ENCODE results near the gene CLK1. TPM values are rescaled to one million over a fixed set of nuclear protein-coding genes. Genes with fewer than 3 reads are reported as not detected.
A peak's percentile ranks its signal among the peaks of the same experiment; 100 is the strongest.
"Not testable (repeated sequence)": the region's sequence is repeated elsewhere in the genome, so short reads cannot be mapped to it uniquely, and the experiment has no call there.

Gene CLK1
- 244 TPM for total RNA-seq

- DNase-seq, result peak; percentile 93
Observed at GRCh38 chr2:200864176-200865034, at the start of gene CLK1. Gene CLK1 (minus strand): TSS chr2:200864658. CDS start chr2:200861862, 2,796 bp downstream.

- DNase-seq, result no peak
Observed at GRCh38 chr2:200913654-200914053, 49.2 kb upstream of the CLK1 start.

- no peak for DNase-seq
Observed at GRCh38 chr2:200909958-200910357, 45.5 kb upstream of the CLK1 start.

DNA sequence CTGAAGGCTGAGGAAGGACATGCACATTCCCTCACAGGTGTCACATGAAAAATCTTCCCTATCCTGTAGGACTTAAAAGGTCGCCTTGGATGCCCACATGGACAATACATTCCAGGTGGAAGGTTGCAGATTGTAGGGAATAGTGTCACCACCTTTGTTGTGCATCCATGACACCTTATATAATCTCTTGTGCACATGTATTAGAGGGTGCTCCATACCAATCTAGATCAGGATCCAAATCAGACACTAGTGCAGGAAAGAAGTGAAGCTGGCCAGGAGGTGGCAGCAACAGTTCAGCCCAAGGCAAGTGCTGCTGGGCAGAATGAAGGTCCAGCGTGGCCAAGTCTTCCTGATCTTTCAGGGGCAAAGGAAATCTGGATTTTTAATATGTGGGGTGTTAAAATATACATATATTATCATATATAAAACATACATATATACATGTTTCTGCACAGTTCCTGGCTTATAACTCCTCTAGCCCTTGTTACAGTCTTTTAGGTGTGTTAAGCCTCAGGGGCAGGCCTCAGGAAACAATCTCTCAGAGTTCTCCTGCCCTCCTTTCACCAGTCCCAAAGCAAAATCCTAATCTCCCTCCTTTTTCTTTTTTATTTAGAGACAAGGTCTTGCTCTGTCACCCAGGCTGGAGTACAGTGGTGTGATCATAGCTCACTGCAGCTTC, 41.3 kb upstream of the CLK1 start:
- DNase-seq, result peak; percentile 64

DNA sequence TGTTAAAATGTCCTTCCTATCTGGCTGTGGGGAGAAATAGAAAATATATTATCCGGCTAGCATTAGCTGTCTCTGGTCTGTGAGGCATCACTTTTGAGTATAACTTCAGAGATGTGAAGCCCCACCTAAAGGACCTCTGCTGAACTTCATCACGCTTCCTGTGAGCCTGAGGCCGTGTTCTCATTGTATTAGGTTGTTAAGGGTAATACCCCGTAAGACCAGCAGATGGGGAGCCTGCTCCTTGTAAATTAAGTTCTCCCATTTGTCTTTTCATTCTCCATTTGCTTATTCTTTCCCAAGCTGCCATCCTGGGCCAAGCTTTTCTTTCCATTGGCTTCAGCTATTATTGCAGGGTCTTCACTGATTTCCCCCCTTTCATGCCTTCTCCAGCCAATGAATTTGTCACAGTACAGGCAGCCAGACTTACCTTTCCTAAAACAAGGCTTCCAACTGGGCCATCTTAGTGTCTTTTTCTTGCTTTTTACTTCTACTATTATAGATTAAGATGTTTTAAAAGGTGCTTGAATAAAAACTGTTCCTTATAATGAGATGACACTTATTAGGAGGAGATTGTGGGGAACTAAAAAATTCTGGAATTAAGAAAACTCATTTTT, 37.1 kb upstream of the CLK1 start:
- DNase-seq, result peak; percentile 2

DNA sequence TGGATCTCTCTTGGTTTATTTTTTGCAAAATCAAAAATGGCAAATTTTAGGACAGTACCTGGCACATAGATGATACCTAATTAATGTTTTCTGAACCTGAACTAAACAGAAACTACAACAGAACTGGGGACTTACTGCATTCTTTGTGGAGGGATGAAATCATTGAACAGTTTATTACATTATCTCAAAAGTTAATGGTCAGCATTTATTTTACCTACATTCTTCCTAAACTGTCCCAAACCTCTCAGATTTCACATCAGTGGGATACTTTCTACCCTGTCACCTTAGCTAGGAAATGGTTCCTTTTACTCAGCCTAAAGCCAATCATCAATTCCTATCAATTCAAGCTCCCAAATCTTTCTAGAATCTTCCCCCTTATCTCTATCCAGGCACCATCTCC, 35.0 kb upstream of the CLK1 start:
- DNase-seq, result no peak

DNA sequence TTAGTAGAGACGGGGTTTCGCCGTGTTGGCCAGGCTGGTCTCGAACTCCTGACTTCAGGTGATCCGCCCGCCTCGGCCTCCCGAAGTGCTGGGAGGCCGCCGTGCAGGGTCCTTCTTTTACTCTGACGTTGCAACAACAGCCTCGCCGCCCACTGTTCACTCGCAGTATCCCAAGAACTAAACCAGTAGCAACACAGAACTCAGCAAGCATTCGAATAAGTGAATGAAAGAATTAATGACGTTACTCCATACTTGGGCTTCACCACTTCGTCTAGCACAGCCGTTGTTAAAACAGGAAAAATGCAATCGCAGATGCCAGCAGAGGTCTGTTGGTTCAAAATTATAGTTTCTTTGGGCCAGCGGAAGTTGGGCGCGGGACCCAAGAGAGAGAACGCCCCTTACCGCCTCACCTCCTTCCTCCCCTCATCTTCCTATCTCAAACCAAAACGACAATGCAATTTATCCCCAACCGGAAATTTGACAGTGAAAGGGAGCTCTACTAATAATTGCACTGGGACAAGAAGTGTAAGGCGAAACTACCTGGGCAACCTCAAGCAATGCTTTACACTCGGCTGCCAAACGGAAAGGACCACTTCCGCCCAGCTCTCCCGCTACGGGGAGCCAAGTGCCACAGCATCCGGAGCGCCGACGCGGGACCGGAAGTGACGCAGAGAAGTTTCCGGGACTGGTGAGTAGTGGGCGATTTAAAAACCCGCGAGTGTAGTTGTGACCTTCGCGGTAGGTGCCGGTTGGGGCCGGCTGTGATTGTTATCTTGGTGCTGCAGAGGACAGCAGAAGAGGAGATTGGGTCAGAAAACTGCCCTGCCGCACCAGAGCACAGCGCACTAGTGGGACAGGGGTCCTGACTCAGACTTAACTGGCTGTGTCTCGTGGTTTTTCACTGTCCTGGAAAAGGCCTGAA, 24.5 kb upstream of the CLK1 start, which contains the start of the genes NIF3L1 and PPIL3:
Gene NIF3L1, plus strand, starts transcription at position 668 of the 922 bp plus-strand sequence. CDS start 2,573 bp downstream, outside the sequence.
Gene PPIL3, minus strand, starts transcription at position 374 of the 922 bp plus-strand sequence. CDS start 1,462 bp downstream, outside the sequence.
- DNase-seq, result peak; percentile 91

- not testable (repeated sequence) for DNase-seq
Observed at GRCh38 chr2:200881715-200882249, 17.3 kb upstream of the CLK1 start.

DNA sequence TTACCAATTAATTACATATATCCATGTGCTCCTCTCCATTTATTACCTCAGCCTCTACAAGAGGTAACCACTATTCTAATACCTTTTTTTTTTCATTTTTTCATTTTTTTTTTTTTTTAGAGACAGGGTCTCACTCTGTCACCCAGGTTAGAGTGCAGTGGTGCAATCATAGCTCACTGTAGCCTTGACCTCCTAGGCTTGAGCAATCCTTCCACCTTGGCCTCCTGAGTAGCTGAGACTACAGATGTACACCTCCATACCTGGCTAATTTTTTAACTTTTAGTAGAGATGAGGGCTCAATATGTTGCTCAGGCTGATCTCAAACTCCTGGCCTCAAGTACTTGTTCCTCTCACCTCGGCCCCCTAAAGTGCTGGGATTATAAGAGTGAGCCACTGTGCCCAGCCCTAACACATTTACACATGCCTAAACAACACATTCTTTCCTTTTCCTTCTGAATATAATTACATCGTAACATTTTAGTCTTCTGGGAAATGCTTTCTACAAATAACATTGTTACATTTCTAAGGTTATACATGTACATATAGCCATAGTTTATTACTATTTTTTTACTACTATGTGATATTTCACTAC, 13.9 kb upstream of the CLK1 start:
- DNase-seq, result no peak

DNA sequence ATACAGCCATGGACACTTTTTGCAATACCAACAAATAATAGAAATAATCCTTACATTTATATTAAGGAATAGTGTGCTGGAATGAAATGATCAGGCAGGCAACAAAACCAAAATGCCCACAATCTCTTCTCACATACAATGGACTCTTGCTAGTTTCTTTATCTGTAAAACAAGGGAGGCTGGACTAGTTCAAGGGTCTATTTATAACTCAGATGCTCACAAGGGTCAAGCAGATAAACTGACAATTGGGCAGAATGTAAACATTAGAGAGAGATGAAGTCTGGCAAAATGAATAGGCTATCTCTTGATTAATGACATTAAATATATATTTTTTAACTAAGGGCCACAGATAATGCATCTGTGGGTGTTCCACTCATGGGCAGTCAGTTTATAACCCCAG, 13.0 kb upstream of the CLK1 start:
- DNase-seq, result no peak

DNA sequence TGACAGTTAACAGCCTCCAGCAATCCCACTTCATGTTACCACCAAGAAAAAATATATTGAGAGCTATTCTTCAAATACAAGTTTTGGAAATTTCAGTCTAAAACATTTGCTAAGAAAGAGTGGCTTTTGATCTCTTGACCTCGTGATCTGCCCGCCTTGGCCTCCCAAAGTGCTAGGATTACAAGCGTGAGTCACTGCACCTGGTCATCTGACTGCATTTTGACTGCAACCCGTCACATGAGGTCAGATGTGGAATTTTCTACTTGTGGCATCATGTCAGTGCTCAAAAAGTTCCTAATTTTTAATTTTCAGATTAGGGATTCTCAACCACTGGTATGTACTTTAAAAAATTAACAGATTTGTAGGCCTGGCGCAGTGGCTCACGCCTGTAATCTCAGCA, 9.1 kb upstream of the CLK1 start:
- DNase-seq, result no peak

DNA sequence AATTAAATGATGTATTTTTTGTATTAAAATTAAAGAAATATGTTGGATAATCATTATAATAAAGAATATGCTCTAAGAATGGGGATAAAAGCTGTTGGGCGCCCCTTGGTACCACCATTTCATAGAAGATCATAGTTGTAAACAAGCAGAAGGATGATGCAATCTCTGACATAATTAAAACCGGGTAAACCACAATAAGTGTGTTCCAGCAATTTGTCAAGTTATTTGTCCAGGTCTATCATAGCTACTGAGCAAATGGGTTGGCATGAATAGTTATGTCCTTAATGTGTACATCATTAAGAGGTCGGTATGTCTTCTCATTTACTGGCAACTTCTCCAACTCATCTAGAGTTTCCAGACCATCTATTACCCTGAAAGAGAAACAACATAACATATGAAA, 6.7 kb upstream of the CLK1 start:
- DNase-seq, result no peak

- no peak for DNase-seq
Observed at GRCh38 chr2:200869014-200869413, 4.6 kb upstream of the CLK1 start.

DNA sequence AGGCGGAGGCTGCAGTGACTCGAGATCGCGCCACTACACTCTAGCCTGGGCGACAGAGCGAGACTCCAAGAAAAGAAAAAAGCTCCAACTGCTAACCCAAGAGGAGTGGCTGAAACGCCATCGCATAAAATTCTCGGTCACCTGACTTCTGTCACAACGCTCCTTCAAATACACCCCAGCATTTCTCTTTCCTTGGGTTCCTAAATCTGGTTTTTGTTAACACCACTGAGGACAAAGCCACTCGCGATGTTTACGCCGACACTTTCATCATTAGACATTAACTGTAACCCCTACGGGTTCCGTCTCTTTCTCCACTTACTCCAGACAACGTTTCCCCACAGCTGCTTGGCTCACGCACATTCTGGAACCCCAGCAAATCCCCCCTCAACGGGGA, 679 bp downstream of the CLK1 start:
- DNase-seq, result no peak

DNA sequence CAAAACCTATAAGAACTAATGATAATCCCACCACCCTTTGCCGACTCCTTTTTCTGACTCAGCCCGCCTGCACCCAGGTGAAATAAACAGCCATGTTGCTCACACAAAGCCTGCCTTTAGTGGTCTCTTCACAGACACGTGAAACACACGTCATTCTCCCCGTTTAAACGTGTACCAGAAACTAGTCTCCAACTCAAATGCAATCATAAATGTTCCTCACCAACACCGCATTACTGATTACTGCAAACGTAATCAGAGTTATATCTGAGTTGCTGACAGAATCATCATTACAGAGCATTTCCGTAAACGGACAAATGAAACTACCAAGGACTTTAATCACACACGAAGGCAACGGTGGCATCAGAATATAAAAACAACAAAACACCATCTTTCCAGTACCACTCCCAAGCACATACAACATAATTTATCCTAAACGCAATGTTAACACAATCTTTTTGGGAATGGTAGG, 1.9 kb downstream of the CLK1 start:
- no peak for DNase-seq

- DNase-seq, result no peak
Observed at GRCh38 chr2:200861617-200862155, 2.8 kb downstream of the CLK1 start.

DNA sequence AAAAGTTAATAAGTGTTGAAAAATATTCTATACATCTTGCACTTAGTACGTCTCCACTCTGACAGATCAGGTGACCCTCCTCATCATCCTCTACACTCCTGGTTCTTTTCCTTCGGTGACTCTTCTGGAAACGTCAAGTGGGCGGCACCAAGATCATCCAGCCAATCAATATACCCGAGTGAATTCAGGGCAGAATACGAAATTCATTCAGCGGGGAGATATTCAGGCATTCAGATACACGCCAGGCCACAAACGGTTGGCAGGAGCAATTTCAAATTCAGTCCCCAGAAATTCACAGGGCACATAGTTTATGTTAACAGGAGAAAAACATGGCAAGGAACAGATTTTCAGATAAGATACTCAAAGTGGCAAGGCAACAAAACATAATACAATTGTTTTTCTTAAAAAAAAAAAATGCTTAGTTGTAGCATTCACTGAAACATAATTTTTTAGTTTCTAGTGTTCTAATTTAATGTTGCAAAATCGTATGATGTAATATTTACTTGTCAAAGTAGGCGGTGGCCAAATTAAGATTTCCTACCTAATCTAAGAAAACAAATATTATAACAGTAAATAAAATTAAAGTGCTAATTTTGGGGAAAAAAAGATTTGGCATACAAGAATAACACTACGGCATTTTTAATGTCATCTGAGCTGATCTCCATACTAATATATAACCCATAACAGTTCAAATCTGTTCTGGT, 4.2 kb downstream of the CLK1 start:
- DNase-seq, result no peak

DNA sequence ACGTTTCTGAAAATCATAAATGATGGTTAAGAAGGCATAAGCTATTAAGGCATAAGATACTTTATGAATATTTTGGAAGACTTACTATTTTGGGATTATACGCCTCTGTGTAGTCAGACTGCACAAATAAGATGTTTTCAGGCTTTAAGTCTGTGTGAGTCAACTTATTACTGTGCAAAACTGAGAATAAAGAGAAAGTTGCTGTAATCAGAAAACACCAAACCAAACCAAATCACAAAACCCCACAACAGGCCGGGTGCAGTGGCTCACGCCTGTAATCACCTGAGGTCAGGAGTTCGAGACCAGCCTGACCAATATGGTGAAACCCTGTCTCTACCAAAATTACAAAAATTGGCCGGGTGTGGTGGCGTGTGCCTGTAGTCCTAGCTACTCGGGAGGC, 7.7 kb downstream of the CLK1 start:
- no peak for DNase-seq

DNA sequence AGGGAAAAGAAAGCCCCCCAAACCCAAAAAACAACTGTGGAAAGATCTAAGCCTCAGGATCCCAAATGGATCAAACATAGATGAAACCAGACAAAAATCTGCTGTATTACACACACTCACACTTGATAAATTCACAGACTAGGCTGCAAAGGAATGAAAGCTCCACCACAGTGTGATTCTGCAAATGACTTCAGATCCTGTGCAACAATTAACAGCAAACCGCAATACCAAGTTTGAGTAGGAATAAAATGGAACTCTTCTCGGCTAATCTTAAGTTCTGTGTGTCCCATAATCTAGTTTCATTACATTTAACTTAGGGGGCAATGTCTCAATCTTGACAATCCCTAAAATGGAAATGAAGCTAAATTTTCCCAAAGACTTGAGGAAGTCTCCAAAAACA, 11.9 kb downstream of the CLK1 start:
- no peak for DNase-seq

Measured in occipital lobe (tissue), 2 donors.